CD14-positive monocyte (primary cell): ENCODE data around the gene NTM. TPM values are rescaled to one million over a fixed set of nuclear protein-coding genes. Genes with fewer than 3 reads are reported as not detected.

Source experiments
- DNase-seq, 3 donors: peaks; one replicate each; pipeline ENCODE4 v3.0.0-alpha.2; 2011 to 2022
- H2AFZ ChIP-seq: 2 replicates; pipeline ENCODE4 v1.6.0; 2012; ENCODE audit warnings: mild to moderate bottlenecking, low read depth, low read length, inconsistent platforms; ENCODE audit not compliant: insufficient read depth, poor library complexity, severe bottlenecking
- H3K27ac ChIP-seq, 2 donors: 1 replicate in 1 of 2; 2 replicates in 1 of 2; pipeline ENCODE4 v1.5.1; 2012 to 2013; ENCODE audit warnings: low read length in 2 of 2, control low read depth in 1 of 2, inconsistent platforms in 1 of 2, low read depth in 1 of 2, mild to moderate bottlenecking in 1 of 2
- H3K27me3 ChIP-seq, 2 donors: one replicate each; pipeline versions ENCODE4 v1.6.0 to v1.6.1; 2011 to 2013; ENCODE audit warnings: low read length in 2 of 2; ENCODE audit not compliant: control insufficient read depth in 2 of 2, insufficient read depth in 2 of 2
- H3K36me3 ChIP-seq, 2 donors: replicated peaks in 1 of 2; 1 replicate in 1 of 2; 2 replicates in 1 of 2; pipeline versions ENCODE4 v1.5.1 to v1.6.1; 2012 to 2013; ENCODE audit warnings: low read length in 2 of 2, control low read depth in 1 of 2, inconsistent platforms in 1 of 2, mild to moderate bottlenecking in 1 of 2; ENCODE audit not compliant: insufficient read depth in 2 of 2, control insufficient read depth in 1 of 2
- H3K4me1 ChIP-seq, 2 donors: 1 replicate in 1 of 2; 2 replicates in 1 of 2; pipeline versions ENCODE4 v1.5.1 to v1.6.1; 2012 to 2013; ENCODE audit warnings: low read length in 2 of 2, control low read depth in 1 of 2, inconsistent platforms in 1 of 2, mild to moderate bottlenecking in 1 of 2, moderate library complexity in 1 of 2; ENCODE audit not compliant: insufficient read depth in 2 of 2, control insufficient read depth in 1 of 2
- H3K4me2 ChIP-seq: replicated peaks from 2 replicates; pipeline ENCODE3; 2012; ENCODE audit warnings: low read length, moderate library complexity, mild to moderate bottlenecking; ENCODE audit not compliant: poor library complexity, severe bottlenecking; ENCODE audit errors: extremely low read depth
- H3K4me3 ChIP-seq, 3 experiments: fragments of 200-600 bp in 1 of 3; sonication (generic) in 1 of 3; replicated peaks in 1 of 3; 1 replicate in 2 of 3; 2 replicates in 1 of 3; pipeline ENCODE4 v1.5.1; 2011 to 2013; ENCODE audit warnings: low read length in 3 of 3, mild to moderate bottlenecking in 3 of 3, control low read depth in 2 of 3, low read depth in 2 of 3, inconsistent platforms in 1 of 3, moderate library complexity in 1 of 3
- H3K79me2 ChIP-seq: 2 replicates; pipeline ENCODE4 v1.6.0; 2012; ENCODE audit warnings: mild to moderate bottlenecking, control low read depth, inconsistent platforms, low read length, moderate library complexity; ENCODE audit not compliant: insufficient read depth
- H3K9ac ChIP-seq: 2 replicates; pipeline ENCODE4 v1.6.0; 2017; ENCODE audit warnings: low read length, mild to moderate bottlenecking; ENCODE audit not compliant: insufficient read depth, poor library complexity, severe bottlenecking
- H3K9me3 ChIP-seq, 2 donors: replicated peaks in 1 of 2; 1 replicate in 1 of 2; 2 replicates in 1 of 2; pipeline versions ENCODE4 v1.5.1 to v1.6.1; 2012 to 2013; ENCODE audit warnings: low read length in 2 of 2, control low read depth in 1 of 2; ENCODE audit not compliant: control insufficient read depth in 1 of 2, insufficient read depth in 1 of 2
- H4K20me1 ChIP-seq: 2 replicates; pipeline ENCODE4 v1.6.0; 2012; ENCODE audit warnings: mild to moderate bottlenecking, low read length, control low read depth, moderate library complexity; ENCODE audit not compliant: insufficient read depth
- H3K27ac Mint-ChIP-seq, 7 donors: one replicate each; pipeline ENCODE4 v1.8.0; 2020; ENCODE audit warnings: mild to moderate bottlenecking in 7 of 7, mixed read lengths in 7 of 7, moderate library complexity in 6 of 7, inconsistent platforms in 2 of 7
- H3K27me3 Mint-ChIP-seq, 3 donors: one replicate each; pipeline ENCODE4 v1.8.0; 2021 to 2022; ENCODE audit warnings: low read depth in 3 of 3, mild to moderate bottlenecking in 3 of 3, mixed read lengths in 3 of 3, moderate library complexity in 3 of 3, inconsistent platforms in 1 of 3
- H3K36me3 Mint-ChIP-seq, 2 donors: one replicate each; pipeline ENCODE4 v1.8.0; 2020; ENCODE audit warnings: mixed read lengths in 2 of 2, inconsistent platforms in 1 of 2, mild to moderate bottlenecking in 1 of 2
- H3K4me1 Mint-ChIP-seq: one replicate; pipeline ENCODE4 v1.8.0; 2020; ENCODE audit warnings: mild to moderate bottlenecking, mixed read lengths
- H3K4me3 Mint-ChIP-seq, 2 donors: one replicate each; pipeline ENCODE4 v1.8.0; 2020; ENCODE audit warnings: mild to moderate bottlenecking in 2 of 2, mixed read lengths in 2 of 2, moderate library complexity in 1 of 2
- H3K9me3 Mint-ChIP-seq, 7 donors: one replicate each; pipeline ENCODE4 v1.8.0; 2020 to 2022; ENCODE audit warnings: mixed read lengths in 7 of 7, mild to moderate bottlenecking in 6 of 7, moderate library complexity in 6 of 7, inconsistent platforms in 2 of 7
- CTCF ChIP-seq: fragments of 200-600 bp; IDR thresholded peaks from one replicate; pipeline ENCODE4 v1.8.0; 2022; ENCODE audit warnings: antibody characterized with exemption, mild to moderate bottlenecking
- WGBS: methylation state at CpG from one replicate; pipeline ENCODE4 v1.1.5; 2013; ENCODE audit warnings: missing lambda C conversion rate; ENCODE audit not compliant: insufficient coverage; 5-methylcytosine and 5-hydroxymethylcytosine counted together
- intact Hi-C, 2 donors: fragments of 100-400 bp; cut with micrococcal nuclease; formaldehyde crosslinking; loops; one replicate each; pipeline versions ENCODE4 v1.15.0 to v1.15.1; 2023
- polyA plus RNA-seq, 3 donors: library from polyadenylated mRNA; depleted of rRNA in 1 of 3; unstranded in 2 of 3; stranded (reverse) in 1 of 3; fragments of 300-500 nt in 2 of 3; fragments of >200 nt in 1 of 3; fragmentation: Illumina TruSeq in 2 of 3; gene quantifications; 1 replicate in 2 of 3; 2 replicates in 1 of 3; pipeline ENCODE4 v1.2.3, GENCODE V29; 2012 to 2021

NTM gene
- polyA plus RNA-seq, 3 donors: not detected

GRCh38 chr11:131506348-131506747 is 135.9 kb downstream of the NTM start:
- Histone ChIP-seq H3K4me1 (no peaks in the 10 kb centered on the region), H3K4me3 (no peak overlapping the region), H3K79me2 (no peaks in the 10 kb centered on the region), H3K9me3 (no peaks in the 10 kb centered on the region), H3K4me2 (no peak overlapping the region), H3K27ac (no peak overlapping the region), H3K27me3 (no peaks in the 10 kb centered on the region), H4K20me1 (no peaks in the 10 kb centered on the region), H2AFZ (no peak overlapping the region), H3K36me3 (no peaks in the 10 kb centered on the region), H3K9ac (no peak overlapping the region)
- TF ChIP-seq CTCF: no peak
- DNase-seq: no peak
- intact Hi-C loops: no loop called here
- H3K9me3 Mint-ChIP-seq: peaks cover 0 to 1% (median 0%) of the 10 kb centered on the region in 7 donors
- WGBS: 59% methylated on average over 4 of the region's 6 CpGs
- no peak overlapping the region for H3K27ac Mint-ChIP-seq
- H3K4me1 Mint-ChIP-seq: no peaks in the 10 kb centered on the region
- H3K36me3 Mint-ChIP-seq: no peaks in the 10 kb centered on the region
- no peak overlapping the region for H3K4me3 Mint-ChIP-seq
- peaks cover 0 to 4% (median 3%) of the 10 kb centered on the region in 3 donors for H3K27me3 Mint-ChIP-seq

- H3K27ac Mint-ChIP-seq: no peak overlapping the region
- Histone ChIP-seq H3K4me1 (no peaks in the 10 kb centered on the region), H3K9ac (no peak overlapping the region), H3K4me2 (no peak overlapping the region), H3K4me3 (no peak overlapping the region), H2AFZ (no peak overlapping the region), H3K27me3 (no peaks in the 10 kb centered on the region), H3K36me3 (no peaks in the 10 kb centered on the region), H4K20me1 (no peaks in the 10 kb centered on the region), H3K27ac (no peak overlapping the region), H3K9me3 (no peaks in the 10 kb centered on the region), H3K79me2 (no peaks in the 10 kb centered on the region)
- H3K27me3 Mint-ChIP-seq: peaks cover 0 to 5% (median 5%) of the 10 kb centered on the region in 3 donors
- intact Hi-C loops: no loop called here
- DNase-seq: no peak
- no peaks in the 10 kb centered on the region for H3K4me1 Mint-ChIP-seq
- WGBS: 84% methylated on average over 7 of the region's 8 CpGs
- H3K4me3 Mint-ChIP-seq: no peak overlapping the region
- H3K9me3 Mint-ChIP-seq: peaks cover 0 to 1% (median 0%) of the 10 kb centered on the region in 7 donors
- H3K36me3 Mint-ChIP-seq: no peaks in the 10 kb centered on the region
- no peak for TF ChIP-seq CTCF
These were observed 140.2 kb downstream of the NTM start for GRCh38 chr11:131510662-131511061.
